IMR-90 (cell line): ENCODE measurements around the gene SDHAF4.

Source experiments
- CEBPB ChIP-seq: IDR thresholded peaks from 2 replicates; pipeline ENCODE4 v1.6.1; 2012; ENCODE audit warnings: low read depth, low read length, improper control_type of control experiment
- CTCF ChIP-seq: conservative IDR thresholded peaks from 2 replicates; pipeline ENCODE4 v1.5.1; 2012; ENCODE audit warnings: mild to moderate bottlenecking, low read depth, low read length, improper control_type of control experiment
- ELK1 ChIP-seq: fragments of 150-350 bp; IDR thresholded peaks from 2 replicates; pipeline ENCODE4 v1.6.1; 2016; ENCODE audit warnings: low read depth, mild to moderate bottlenecking, low read length, moderate library complexity, borderline replicate concordance
- FOS ChIP-seq: fragments of 150-350 bp; IDR thresholded peaks from 2 replicates; pipeline ENCODE4 v1.6.1; 2016; ENCODE audit warnings: low read depth, low read length
- MAFK ChIP-seq: IDR thresholded peaks from 2 replicates; pipeline ENCODE4 v1.6.1; 2012; ENCODE audit warnings: low read depth, low read length, improper control_type of control experiment
- MAZ ChIP-seq: IDR thresholded peaks from 2 replicates; pipeline ENCODE4 v1.6.1; 2012; ENCODE audit warnings: low read depth, mild to moderate bottlenecking, low read length, improper control_type of control experiment, moderate library complexity, borderline replicate concordance
- MXI1 ChIP-seq: IDR thresholded peaks from 2 replicates; pipeline ENCODE4 v1.6.1; 2012; ENCODE audit warnings: low read depth, mild to moderate bottlenecking, low read length, moderate library complexity, borderline replicate concordance
- POLR2A ChIP-seq: IDR thresholded peaks from 2 replicates; pipeline ENCODE4 v1.6.1; 2012; ENCODE audit warnings: mild to moderate bottlenecking, low read depth, low read length
- RAD21 ChIP-seq: IDR thresholded peaks from 2 replicates; pipeline ENCODE4 v1.6.1; 2012; ENCODE audit warnings: low read length, improper control_type of control experiment
- RFX5 ChIP-seq: IDR thresholded peaks from 2 replicates; pipeline ENCODE4 v1.8.0; 2012; ENCODE audit warnings: low read depth, mild to moderate bottlenecking, low read length, moderate library complexity
- SMC3 ChIP-seq: fragments of 150-350 bp; IDR thresholded peaks from 2 replicates; pipeline ENCODE4 v1.6.1; 2016; ENCODE audit warnings: low read depth, mild to moderate bottlenecking, antibody characterized with exemption, low read length, moderate library complexity
- USF2 ChIP-seq: fragments of 150-350 bp; IDR thresholded peaks from 2 replicates; pipeline ENCODE4 v1.6.1; 2017; ENCODE audit warnings: mild to moderate bottlenecking, antibody characterized with exemption, low read length, low read depth

- TF ChIP-seq CTCF, result no peak
- no peak for TF ChIP-seq USF2
- no peak for TF ChIP-seq POLR2A
- no peak for TF ChIP-seq ELK1
- no peak for TF ChIP-seq MXI1
- TF ChIP-seq MAZ, result no peak
- TF ChIP-seq FOS, result no peak
- no peak for TF ChIP-seq MAFK
- TF ChIP-seq RAD21, result no peak
- no peak for TF ChIP-seq RFX5
- no peak for TF ChIP-seq SMC3
- no peak for TF ChIP-seq CEBPB
Observed at GRCh38 chr6:70538376-70538775, 28.4 kb upstream of the SDHAF4 start.
